Measurements from ENCODE around the gene VOPP1. TPM values are rescaled to one million over a fixed set of nuclear protein-coding genes. Genes with fewer than 3 reads are reported as not detected.

VOPP1 gene
- total and polyA plus RNA-seq, 9 of the 15 experiments (the other 6 are each of a cell fraction or from before 2014, with no cell fraction given) = 8.2 to 45.8 (median 31.2) TPM

DNA sequence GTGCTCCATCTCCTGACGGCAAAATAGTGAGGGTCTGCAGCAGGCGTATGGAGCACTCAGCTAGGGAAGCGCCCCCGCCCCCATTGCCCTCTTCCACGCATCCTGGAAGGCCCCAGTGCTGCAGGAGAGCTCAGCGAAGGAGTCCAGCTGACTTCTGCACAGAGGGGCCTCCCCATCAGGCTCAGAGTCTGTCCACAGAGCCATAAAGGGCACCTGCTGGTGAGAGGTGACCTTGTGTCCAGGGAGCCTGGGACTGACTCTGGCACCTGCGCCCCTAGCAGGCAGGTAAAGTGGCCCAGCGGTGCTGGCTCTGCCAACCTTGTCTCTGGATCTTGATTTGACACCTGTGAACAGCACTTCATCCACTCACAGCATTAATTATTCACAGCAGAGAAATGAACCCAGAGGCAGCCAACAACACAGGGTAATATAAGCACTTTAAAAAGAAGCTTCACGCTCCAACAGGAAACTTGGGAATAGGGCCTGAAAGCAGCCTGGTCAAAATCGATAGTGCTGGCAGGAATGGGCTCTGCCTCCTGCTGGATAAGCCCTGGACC is 59.6 kb downstream of the VOPP1 start:
- intact Hi-C loops (cut with micrococcal nuclease) (no loop called here), in situ Hi-C loops (cut with MboI) (no loop called here)
- ATAC-seq (no peak), FAIRE-seq (no peak), DNase-seq (ENCODE audit: extremely low read depth in 1 of 4, low spot score in 3 of 4) (no peak)
- peaks cover 2% of the 10 kb centered on the region for H3K9me1 ChIP-seq (ENCODE audit: control insufficient read depth, insufficient read depth, low read length)
- H3K27ac ChIP-seq (ENCODE audit: extremely low read depth, low read depth, low read length) = no peak overlapping the region
- no peaks in the 10 kb centered on the region for H3K9me3 ChIP-seq (replicated peaks; ENCODE audit: control insufficient read depth, insufficient read depth, low read depth, low read length)
- 81% methylated on average over 10 of the region's 10 CpGs for WGBS (ENCODE audit: insufficient coverage, low coverage, missing lambda C conversion rate)
- BruUV-seq (replicated peaks) = no TSS peak
- peaks cover 17% of the 10 kb centered on the region; the same call in 2 of the 3 replicates for H3K36me3 ChIP-seq (ENCODE audit: control insufficient read depth, insufficient read depth, low read length)
- H4K20me1 ChIP-seq (replicated peaks; ENCODE audit: control insufficient read depth, insufficient read depth, low read length) = no peaks in the 10 kb centered on the region
- ChIA-PET POLR2A (no interaction called here), CTCF (ENCODE audit: low intra/inter-chr PET ratio) (no interaction called here)
- no peaks in the 10 kb centered on the region for H3K79me2 ChIP-seq (ENCODE audit: control insufficient read depth, insufficient read depth, low read length)
- no peak overlapping the region; a peak in 1 of 4 replicates for H3K9ac ChIP-seq (ENCODE audit: insufficient read depth in 1 of 2, low read depth in 2 of 2, low read length in 2 of 2)
- H2AFZ ChIP-seq (ENCODE audit: low read depth, low read length) = no peak overlapping the region
- H3K4me1 ChIP-seq (replicated peaks in 1 of 2; ENCODE audit: control insufficient read depth in 2 of 2, insufficient read depth in 2 of 2, low read length in 2 of 2) = 0 out of 5 replicates have a peak, but pooled peaks cover 0 to 2% of the 10 kb centered on the region in 2 experiments
- H3K4me3 ChIP-seq = no peak overlapping the region
- H3K4me2 ChIP-seq (ENCODE audit: insufficient read depth, low read length) = no peak overlapping the region
- TF ChIP-seq RFX1 (IDR thresholded peaks at IDR 0.05) (no peak), NBN (IDR thresholded peaks at IDR 0.05; ENCODE audit: low read depth) (no peak), SMAD1 (IDR thresholded peaks at IDR 0.05; ENCODE audit: low read depth, low read length, partially characterized antibody) (no peak), ZNF347 (CRISPR knock-in tag; IDR thresholded peaks at IDR 0.05; ENCODE audit: low read depth) (no peak), GABPB2 (CRISPR knock-in tag; conservative IDR thresholded peaks at IDR 0.05) (no peak), STAG1 (CRISPR knock-in tag; IDR thresholded peaks at IDR 0.05; ENCODE audit: borderline replicate concordance) (no peak)
- H3K27me3 ChIP-seq (ENCODE audit: control insufficient read depth in 2 of 2, insufficient read depth in 2 of 2, low read length in 2 of 2) = no peaks in the 10 kb centered on the region

DNA sequence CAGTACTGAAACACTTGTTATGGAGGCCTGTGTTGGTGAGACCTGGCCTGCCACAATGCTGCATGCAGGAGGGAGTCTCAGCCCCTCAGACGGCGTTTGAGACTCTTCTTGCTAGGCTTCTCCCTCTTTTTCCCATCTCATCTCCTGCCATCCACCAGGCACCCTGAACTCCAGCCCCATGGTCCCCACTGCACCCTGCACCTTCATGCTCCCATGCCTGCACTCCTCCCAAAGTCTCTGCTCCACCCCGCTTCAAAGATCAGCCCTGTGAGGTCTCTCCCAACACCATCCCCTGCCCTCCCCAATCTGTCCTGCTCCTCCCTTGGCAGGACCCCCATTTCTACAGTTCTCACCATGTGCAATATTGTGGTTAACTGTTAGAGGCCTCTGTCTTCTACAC is 61.7 kb downstream of the VOPP1 start:
- H3K9me3 ChIP-seq (replicated peaks; ENCODE audit: control insufficient read depth, insufficient read depth, low read depth, low read length) = no peaks in the 10 kb centered on the region
- no peak for DNase-seq (ENCODE audit: extremely low read depth in 1 of 4, low spot score in 3 of 4)
- ATAC-seq = no peak
- H3K36me3 ChIP-seq (ENCODE audit: control insufficient read depth, insufficient read depth, low read length) = peaks cover 3% of the 10 kb centered on the region; the same call in 1 of the 3 replicates
- H3K9ac ChIP-seq (ENCODE audit: insufficient read depth in 1 of 2, low read depth in 2 of 2, low read length in 2 of 2) = no peak overlapping the region
- H3K79me2 ChIP-seq (ENCODE audit: control insufficient read depth, insufficient read depth, low read length) = no peaks in the 10 kb centered on the region
- intact Hi-C loops (cut with micrococcal nuclease) (no loop called here), in situ Hi-C loops (cut with MboI) (no loop called here)
- no peaks in the 10 kb centered on the region for H3K27me3 ChIP-seq (ENCODE audit: control insufficient read depth in 2 of 2, insufficient read depth in 2 of 2, low read length in 2 of 2)
- H4K20me1 ChIP-seq (replicated peaks; ENCODE audit: control insufficient read depth, insufficient read depth, low read length) = no peaks in the 10 kb centered on the region
- POLR2A ChIA-PET = no interaction called here
- 0 out of 5 replicates have a peak, but pooled peaks cover 0 to 2% of the 10 kb centered on the region in 2 experiments for H3K4me1 ChIP-seq (replicated peaks in 1 of 2; ENCODE audit: control insufficient read depth in 2 of 2, insufficient read depth in 2 of 2, low read length in 2 of 2)
- FAIRE-seq = no peak
- no peak overlapping the region for H2AFZ ChIP-seq (ENCODE audit: low read depth, low read length)
- WGBS (ENCODE audit: insufficient coverage, low coverage, missing lambda C conversion rate) = 100% methylated on average over 3 of the region's 3 CpGs
- H3K4me2 ChIP-seq (ENCODE audit: insufficient read depth, low read length) = no peak overlapping the region
- H3K27ac ChIP-seq (ENCODE audit: extremely low read depth, low read depth, low read length) = no peak overlapping the region
- H3K4me3 ChIP-seq = no peak overlapping the region
- H3K9me1 ChIP-seq (ENCODE audit: control insufficient read depth, insufficient read depth, low read length) = peaks cover 2% of the 10 kb centered on the region
- BruUV-seq (replicated peaks) = no TSS peak
- CTCF ChIA-PET (ENCODE audit: low intra/inter-chr PET ratio) = no interaction called here
- TF ChIP-seq ZNF324 (CRISPR knock-in tag; IDR thresholded peaks at IDR 0.05) (no peak), ZNF143 (CRISPR knock-in tag; IDR thresholded peaks at IDR 0.05) (no peak), PYGO2 (tag; IDR thresholded peaks at IDR 0.05) (no peak), TAF1 (IDR thresholded peaks at IDR 0.05; ENCODE audit: control insufficient read depth, extremely low read depth, insufficient read depth, low read length, severe bottlenecking) (no peak)
- TF ChIP-seq, protein P1, sequence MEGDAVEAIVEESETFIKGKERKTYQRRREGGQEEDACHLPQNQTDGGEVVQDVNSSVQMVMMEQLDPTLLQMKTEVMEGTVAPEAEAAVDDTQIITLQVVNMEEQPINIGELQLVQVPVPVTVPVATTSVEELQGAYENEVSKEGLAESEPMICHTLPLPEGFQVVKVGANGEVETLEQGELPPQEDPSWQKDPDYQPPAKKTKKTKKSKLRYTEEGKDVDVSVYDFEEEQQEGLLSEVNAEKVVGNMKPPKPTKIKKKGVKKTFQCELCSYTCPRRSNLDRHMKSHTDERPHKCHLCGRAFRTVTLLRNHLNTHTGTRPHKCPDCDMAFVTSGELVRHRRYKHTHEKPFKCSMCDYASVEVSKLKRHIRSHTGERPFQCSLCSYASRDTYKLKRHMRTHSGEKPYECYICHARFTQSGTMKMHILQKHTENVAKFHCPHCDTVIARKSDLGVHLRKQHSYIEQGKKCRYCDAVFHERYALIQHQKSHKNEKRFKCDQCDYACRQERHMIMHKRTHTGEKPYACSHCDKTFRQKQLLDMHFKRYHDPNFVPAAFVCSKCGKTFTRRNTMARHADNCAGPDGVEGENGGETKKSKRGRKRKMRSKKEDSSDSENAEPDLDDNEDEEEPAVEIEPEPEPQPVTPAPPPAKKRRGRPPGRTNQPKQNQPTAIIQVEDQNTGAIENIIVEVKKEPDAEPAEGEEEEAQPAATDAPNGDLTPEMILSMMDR (IDR thresholded peaks at IDR 0.05 in 2 of 3, conservative IDR thresholded peaks at IDR 0.05 in 1 of 3; ENCODE audit: insufficient read depth in 2 of 3, low read depth in 1 of 3, low read length in 3 of 3) = no peak
- TF ChIP-seq, protein P2, sequence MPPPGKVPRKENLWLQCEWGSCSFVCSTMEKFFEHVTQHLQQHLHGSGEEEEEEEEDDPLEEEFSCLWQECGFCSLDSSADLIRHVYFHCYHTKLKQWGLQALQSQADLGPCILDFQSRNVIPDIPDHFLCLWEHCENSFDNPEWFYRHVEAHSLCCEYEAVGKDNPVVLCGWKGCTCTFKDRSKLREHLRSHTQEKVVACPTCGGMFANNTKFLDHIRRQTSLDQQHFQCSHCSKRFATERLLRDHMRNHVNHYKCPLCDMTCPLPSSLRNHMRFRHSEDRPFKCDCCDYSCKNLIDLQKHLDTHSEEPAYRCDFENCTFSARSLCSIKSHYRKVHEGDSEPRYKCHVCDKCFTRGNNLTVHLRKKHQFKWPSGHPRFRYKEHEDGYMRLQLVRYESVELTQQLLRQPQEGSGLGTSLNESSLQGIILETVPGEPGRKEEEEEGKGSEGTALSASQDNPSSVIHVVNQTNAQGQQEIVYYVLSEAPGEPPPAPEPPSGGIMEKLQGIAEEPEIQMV (tag; conservative IDR thresholded peaks at IDR 0.05; ENCODE audit: low read depth) = no peak
